ENCODE data around the gene HOXD13. TPM values are rescaled to one million over a fixed set of nuclear protein-coding genes. Genes with fewer than 3 reads are reported as not detected.

The HOXD13 gene
- total and polyA plus RNA-seq, 2 donors (not counting 1 experiment from before 2014, with no cell fraction given), result not detected

- Histone ChIP-seq H3K79me2 (ENCODE audit: control insufficient read depth, insufficient read depth, low read length) (no peaks in the 10 kb centered on the region), H3K9ac (ENCODE audit: low read length) (peak overlapping the region; percentile 9), H3K27me3 (replicated peaks in 1 of 4; ENCODE audit: control extremely low read depth in 1 of 4, control insufficient read depth in 3 of 4, insufficient read depth in 4 of 4, low read length in 3 of 4) (peaks cover 0 to 89% (median 73%) of the 10 kb centered on the region in 4 experiments), H3K36me3 (replicated peaks in 1 of 2; ENCODE audit: control extremely low read depth in 1 of 2, control insufficient read depth in 1 of 2, extremely low read depth in 1 of 2, insufficient read depth in 2 of 2, low read length in 1 of 2) (no peaks in the 10 kb centered on the region), H2AFZ (ENCODE audit: insufficient read depth, low read depth, low read length, poor library complexity, severe bottlenecking) (peak overlapping the region; percentile 57), H3K9me3 (ENCODE audit: control extremely low read depth in 1 of 3, control insufficient read depth in 2 of 3, insufficient read depth in 1 of 3, low read length in 2 of 3) (peaks cover 0 to 47% (median 6%) of the 10 kb centered on the region in 3 donors), H3K27ac (ENCODE audit: low read length in 2 of 2) (no peak overlapping the region), H3K4me1 (ENCODE audit: control insufficient read depth in 2 of 2, insufficient read depth in 2 of 2, low read length in 2 of 2) (peaks cover 24 to 38% of the 10 kb centered on the region in 2 donors), H3K4me2 (replicated peaks; ENCODE audit: low read depth, low read length, poor library complexity, severe bottlenecking) (peak overlapping the region; percentile 69), H4K20me1 (ENCODE audit: control insufficient read depth, insufficient read depth, low read length, poor library complexity, severe bottlenecking) (no peaks in the 10 kb centered on the region), H3K4me3 (ENCODE audit: control extremely low read depth in 1 of 5, extremely low read depth in 1 of 5, insufficient read depth in 1 of 5, low read depth in 2 of 5, low read length in 4 of 5) (peak overlapping the region; percentile 4 to 42 (median 17))
- Mint-ChIP-seq H3K4me1 (peaks cover 24% of the 10 kb centered on the region), H3K4me3 (peak overlapping the region; percentile 75), H3K27ac (peak overlapping the region; percentile 6), H3K9me3 (ENCODE audit: insufficient read depth) (no peaks in the 10 kb centered on the region), H3K27me3 (peaks cover 74% of the 10 kb centered on the region)
- peak; percentile 76 for TF ChIP-seq CTCF (IDR thresholded peaks at IDR 0.05)
- no peak for TF ChIP-seq EZH2 (IDR thresholded peaks at IDR 0.05; ENCODE audit: borderline replicate concordance, insufficient read depth, low read depth, low read length, poor library complexity, severe bottlenecking)
- intact Hi-C loops (cut with micrococcal nuclease), result loop anchor here (10.0 kb wide), 1 partner anchor 1762 kb away; the partner anchor contains the start of gene SP9
- ChIA-PET CTCF (interaction anchor here (0.6 to 4.7 kb wide), 16 partner anchors 11 to 1402 kb away, joined by 3 to 72 read pairs (median 4); partner anchors contain the start of genes EVX2 and HOXD3), POLR2A (no interaction called here)
- peak; percentile 65 for ATAC-seq (ENCODE audit: low read depth)
- WGBS (ENCODE audit: insufficient coverage), result 4% methylated on average over 38 of the region's 45 CpGs
- peak; percentile 71 for DNase-seq
Measured at GRCh38 chr2:176096986-176097819, 4.7 kb downstream of the HOXD13 start.

Data from B cell (primary cell).